IMR-90 (cell line): ENCODE results near the gene RPL27A. TPM values are rescaled to one million over a fixed set of nuclear protein-coding genes. Genes with fewer than 3 reads are reported as not detected.

Experiments used
- ATAC-seq: fragments of 200-7000 bp; cut with Tn5 transposase; 2 replicates; pipeline ENCODE4 v1.9.1; 2020; ENCODE audit warnings: low read depth, mild to moderate bottlenecking, moderate library complexity
- BruUV-seq: library from RNA; stranded (reverse); fragments of 400-500 nt; replicated peaks from 2 replicates; lab custom pipeline; 2021; lab: Mats Ljungman, UMichigan
- CTCF ChIA-PET: fragments of 300-600 bp; formaldehyde crosslinking; extraction: SDS; loops from one replicate; lab custom pipeline; 2021; ENCODE audit warnings: antibody characterized with exemption; lab: Yijun Ruan, JAX
- POLR2A ChIA-PET: fragments of 300-600 bp; sonication (Branson Sonifier 250); formaldehyde crosslinking; loops from one replicate; lab custom pipeline; 2022; ENCODE audit warnings: antibody characterized with exemption; ENCODE audit not compliant: unreplicated experiment; lab: Charles Lee
- DNase-seq: peaks from one replicate; pipeline ENCODE4 v3.0.0; 2013
- H2AFZ ChIP-seq: replicated peaks from 2 replicates; pipeline ENCODE3; 2013; ENCODE audit warnings: low read length, mild to moderate bottlenecking; ENCODE audit not compliant: poor library complexity
- H2AK5ac ChIP-seq: 2 replicates; pipeline ENCODE4 v1.6.1; 2013; ENCODE audit warnings: low read depth, low read length, inconsistent platforms
- H2AK9ac ChIP-seq: replicated peaks from 2 replicates; pipeline ENCODE3; 2013; ENCODE audit warnings: mild to moderate bottlenecking, low read depth, low read length, moderate library complexity; ENCODE audit not compliant: poor library complexity
- H2BK120ac ChIP-seq: 2 replicates; pipeline ENCODE4 v1.6.1; 2013; ENCODE audit warnings: low read depth, low read length, inconsistent platforms
- H2BK15ac ChIP-seq: 3 replicates; pipeline ENCODE4 v1.6.1; 2013; ENCODE audit warnings: low read depth, low read length, inconsistent platforms
- H2BK20ac ChIP-seq: 2 replicates; pipeline ENCODE4 v1.6.1; 2013; ENCODE audit warnings: low read depth, mild to moderate bottlenecking, inconsistent platforms, low read length, moderate library complexity
- H2BK5ac ChIP-seq: 2 replicates; pipeline ENCODE4 v1.6.1; 2013; ENCODE audit warnings: mild to moderate bottlenecking, low read depth, low read length, inconsistent platforms; ENCODE audit not compliant: poor library complexity, severe bottlenecking
- H3K14ac ChIP-seq: replicated peaks from 2 replicates; pipeline ENCODE4 v1.6.1; 2013; ENCODE audit warnings: low read depth, low read length, inconsistent platforms
- H3K18ac ChIP-seq: 2 replicates; pipeline ENCODE4 v1.6.1; 2013; ENCODE audit warnings: low read depth, low read length, control low read depth
- H3K23ac ChIP-seq: 2 replicates; pipeline ENCODE4 v1.6.1; 2013; ENCODE audit warnings: low read depth, low read length, inconsistent platforms
- H3K27ac ChIP-seq: 2 replicates; pipeline ENCODE4 v1.5.1; 2013; ENCODE audit warnings: mild to moderate bottlenecking, control low read depth, low read length; ENCODE audit not compliant: insufficient read depth
- H3K27me3 ChIP-seq: 2 replicates; pipeline ENCODE4 v1.6.1; 2013; ENCODE audit warnings: low read length; ENCODE audit not compliant: control insufficient read depth, insufficient read depth
- H3K36me3 ChIP-seq: 2 replicates; pipeline ENCODE4 v1.6.1; 2013; ENCODE audit warnings: low read length, mixed read lengths; ENCODE audit not compliant: control insufficient read depth, insufficient read depth
- H3K4ac ChIP-seq: 2 replicates; pipeline ENCODE4 v1.6.1; 2013; ENCODE audit warnings: low read depth, low read length, inconsistent platforms
- H3K4me1 ChIP-seq: 2 replicates; pipeline ENCODE4 v1.6.1; 2013; ENCODE audit warnings: low read length, mixed read lengths; ENCODE audit not compliant: control insufficient read depth, insufficient read depth
- H3K4me2 ChIP-seq: 2 replicates; pipeline ENCODE4 v1.6.1; 2013; ENCODE audit warnings: low read depth, mild to moderate bottlenecking, control low read depth, low read length, moderate library complexity
- H3K4me3 ChIP-seq: 2 replicates; pipeline ENCODE4 v1.5.1; 2013; ENCODE audit warnings: low read depth, mild to moderate bottlenecking, control low read depth, low read length, moderate library complexity; ENCODE audit not compliant: insufficient read depth
- H3K56ac ChIP-seq: 2 replicates; pipeline ENCODE4 v1.6.1; 2013; ENCODE audit warnings: low read length, inconsistent platforms; ENCODE audit not compliant: insufficient read depth; ENCODE audit errors: extremely low read depth
- H3K79me1 ChIP-seq, 2 experiments: 2 replicates each; pipeline ENCODE4 v1.6.1; 2013; ENCODE audit warnings: low read length in 2 of 2, inconsistent platforms in 1 of 2, low read depth in 1 of 2
- H3K9ac ChIP-seq: 2 replicates; pipeline ENCODE4 v1.6.1; 2013; ENCODE audit warnings: low read depth, low read length, control low read depth
- H3K9me1 ChIP-seq: 2 replicates; pipeline ENCODE4 v1.6.1; 2013; ENCODE audit warnings: low read length, inconsistent platforms; ENCODE audit not compliant: insufficient read depth
- H3K9me3 ChIP-seq: 2 replicates; pipeline ENCODE4 v1.6.1; 2013; ENCODE audit warnings: low read length; ENCODE audit not compliant: control insufficient read depth, insufficient read depth
- H4K20me1 ChIP-seq: 2 replicates; pipeline ENCODE4 v1.6.1; 2013; ENCODE audit warnings: low read length, inconsistent platforms; ENCODE audit not compliant: insufficient read depth
- H4K5ac ChIP-seq: 2 replicates; pipeline ENCODE4 v1.6.1; 2013; ENCODE audit warnings: mild to moderate bottlenecking, low read depth, low read length, control low read depth
- H4K8ac ChIP-seq, 2 experiments: 2 replicates each; pipeline ENCODE4 v1.6.1; 2013; ENCODE audit warnings: low read depth in 2 of 2, low read length in 2 of 2, control low read depth in 1 of 2, inconsistent platforms in 1 of 2
- H4K91ac ChIP-seq: 2 replicates; pipeline ENCODE4 v1.6.1; 2013; ENCODE audit warnings: low read depth, low read length, inconsistent platforms; ENCODE audit not compliant: insufficient read depth
- CHD1 ChIP-seq: IDR thresholded peaks from 2 replicates; pipeline ENCODE4 v1.6.1; 2012; ENCODE audit warnings: low read depth, low read length, improper control_type of control experiment
- CTCF ChIP-seq: conservative IDR thresholded peaks from 2 replicates; pipeline ENCODE4 v1.5.1; 2012; ENCODE audit warnings: mild to moderate bottlenecking, low read depth, low read length, improper control_type of control experiment
- FOS ChIP-seq: fragments of 150-350 bp; IDR thresholded peaks from 2 replicates; pipeline ENCODE4 v1.6.1; 2016; ENCODE audit warnings: low read depth, low read length
- MAFK ChIP-seq: IDR thresholded peaks from 2 replicates; pipeline ENCODE4 v1.6.1; 2012; ENCODE audit warnings: low read depth, low read length, improper control_type of control experiment
- MAZ ChIP-seq: IDR thresholded peaks from 2 replicates; pipeline ENCODE4 v1.6.1; 2012; ENCODE audit warnings: low read depth, mild to moderate bottlenecking, low read length, improper control_type of control experiment, moderate library complexity, borderline replicate concordance
- MXI1 ChIP-seq: IDR thresholded peaks from 2 replicates; pipeline ENCODE4 v1.6.1; 2012; ENCODE audit warnings: low read depth, mild to moderate bottlenecking, low read length, moderate library complexity, borderline replicate concordance
- NFE2L2 ChIP-seq: fragments of 150-350 bp; IDR thresholded peaks from 2 replicates; pipeline ENCODE4 v1.6.1; 2016; ENCODE audit warnings: low read depth, mild to moderate bottlenecking, low read length
- POLR2A ChIP-seq: IDR thresholded peaks from 2 replicates; pipeline ENCODE4 v1.6.1; 2012; ENCODE audit warnings: mild to moderate bottlenecking, low read depth, low read length
- RAD21 ChIP-seq: IDR thresholded peaks from 2 replicates; pipeline ENCODE4 v1.6.1; 2012; ENCODE audit warnings: low read length, improper control_type of control experiment
- RCOR1 ChIP-seq: IDR thresholded peaks from 2 replicates; pipeline ENCODE4 v1.6.1; 2012; ENCODE audit warnings: mild to moderate bottlenecking, low read length, improper control_type of control experiment; ENCODE audit not compliant: insufficient replicate concordance
- USF2 ChIP-seq: fragments of 150-350 bp; IDR thresholded peaks from 2 replicates; pipeline ENCODE4 v1.6.1; 2017; ENCODE audit warnings: mild to moderate bottlenecking, antibody characterized with exemption, low read length, low read depth
- WGBS, 2 experiments: methylation state at CpG; one replicate each; pipeline versions ENCODE4 v1.1.5 to v1.1.7; 2013; ENCODE audit warnings: missing lambda C conversion rate in 2 of 2; ENCODE audit not compliant: insufficient read length in 1 of 2; ENCODE audit errors: extremely low coverage in 2 of 2; 5-methylcytosine and 5-hydroxymethylcytosine counted together
- dilution Hi-C: fragments of 300-500 bp; cut with HindIII; formaldehyde crosslinking; loops from one replicate; pipeline ENCODE4 v1.14.3; 2018; ENCODE audit warnings: low sequenced_read_pairs; ENCODE audit not compliant: unreplicated experiment
- in situ Hi-C: fragments of 300-500 bp; cut with MboI; formaldehyde crosslinking; loops from 3 replicates; pipeline ENCODE4 v1.14.3; 2019; ENCODE audit warnings: low sequenced_read_pairs, inconsistent platforms, mixed read lengths
- intact Hi-C: fragments of 100-400 bp; cut with micrococcal nuclease; formaldehyde crosslinking; loops from 2 replicates; pipeline ENCODE4 v1.10.0; 2022
- polyA plus RNA-seq, 3 experiments: library from polyadenylated mRNA; depleted of rRNA; stranded (reverse); fragments of >200 nt; gene quantifications; 2 replicates each; pipeline ENCODE4 v1.2.3, GENCODE V29; 2012; ENCODE audit warnings: low replicate concordance in 1 of 3
- total RNA-seq: library from RNA; depleted of rRNA; stranded (reverse); fragments of >200 nt; gene quantifications from 2 replicates; pipeline ENCODE4 v1.2.3, GENCODE V29; 2012

The RPL27A gene
- total and polyA plus RNA-seq, 2 of the 4 experiments (the other 2 are of a cell fraction): 786 to 849 TPM

GRCh38 chr11:8682303-8683114 lies at the start of gene RPL27A, which contains the start of gene TRIM66 (continued):
- peak; percentile 97 for TF ChIP-seq POLR2A

GRCh38 chr11:8634498-8634897 lies 48.1 kb upstream of the RPL27A start:
- no peak overlapping the region for H3K4ac ChIP-seq
- no peak overlapping the region for H4K5ac ChIP-seq
- no peak overlapping the region for H3K9ac ChIP-seq
- H3K56ac ChIP-seq: no peak overlapping the region
- no peak overlapping the region for H3K4me2 ChIP-seq
- 100% methylated on average over 2 of the region's 6 CpGs; no CpG with 5 or more reads in 1 of the 2 experiments for WGBS, 2 experiments
- DNase-seq: no peak
- peaks cover 3% of the 10 kb centered on the region for H3K4me1 ChIP-seq
- no peak overlapping the region for H2BK5ac ChIP-seq
- peaks cover 5% of the 10 kb centered on the region; the same call in 1 of the 2 replicates for H3K9me1 ChIP-seq
- in situ Hi-C loops: no loop called here
- no peak overlapping the region for H2BK120ac ChIP-seq
- no peak overlapping the region for H3K23ac ChIP-seq
- ATAC-seq: no peak
- H4K91ac ChIP-seq: no peak overlapping the region
- H3K27ac ChIP-seq: no peak overlapping the region
- dilution Hi-C loops: no loop called here
- H3K14ac ChIP-seq: no peak overlapping the region
- TF ChIP-seq MXI1 (no peak), RCOR1 (no peak), RAD21 (no peak), CTCF (no peak), POLR2A (no peak), NFE2L2 (no peak), USF2 (no peak), FOS (no peak), MAFK (no peak), MAZ (no peak), CHD1 (no peak)
- ChIA-PET POLR2A (no interaction called here), CTCF (no interaction called here)
- no peaks in the 10 kb centered on the region for H3K79me1 ChIP-seq
- H2AK9ac ChIP-seq: no peak overlapping the region
- peaks cover 26% of the 10 kb centered on the region for H3K36me3 ChIP-seq
- H3K9me3 ChIP-seq: no peaks in the 10 kb centered on the region; the same call in 1 of the 2 replicates
- intact Hi-C loops: no loop called here
- H3K18ac ChIP-seq: no peak overlapping the region
- no peaks in the 10 kb centered on the region for H4K20me1 ChIP-seq
- H2AK5ac ChIP-seq: no peak overlapping the region
- H4K8ac ChIP-seq: no peak overlapping the region
- BruUV-seq: no TSS peak
- H2BK15ac ChIP-seq: no peak overlapping the region
- no peak overlapping the region for H2AFZ ChIP-seq
- no peak overlapping the region for H3K4me3 ChIP-seq
- H3K27me3 ChIP-seq: no peaks in the 10 kb centered on the region
- H2BK20ac ChIP-seq: no peak overlapping the region
